Measurements from ENCODE around the gene LMTK2. TPM values are rescaled to one million over a fixed set of nuclear protein-coding genes. Genes with fewer than 3 reads are reported as not detected.
A peak's percentile ranks its signal among the peaks of the same experiment; 100 is the strongest.

The LMTK2 gene
- total and polyA plus RNA-seq, 5 donors from 2014 or later = 2.0 to 28.9 (median 3.0) TPM

DNA sequence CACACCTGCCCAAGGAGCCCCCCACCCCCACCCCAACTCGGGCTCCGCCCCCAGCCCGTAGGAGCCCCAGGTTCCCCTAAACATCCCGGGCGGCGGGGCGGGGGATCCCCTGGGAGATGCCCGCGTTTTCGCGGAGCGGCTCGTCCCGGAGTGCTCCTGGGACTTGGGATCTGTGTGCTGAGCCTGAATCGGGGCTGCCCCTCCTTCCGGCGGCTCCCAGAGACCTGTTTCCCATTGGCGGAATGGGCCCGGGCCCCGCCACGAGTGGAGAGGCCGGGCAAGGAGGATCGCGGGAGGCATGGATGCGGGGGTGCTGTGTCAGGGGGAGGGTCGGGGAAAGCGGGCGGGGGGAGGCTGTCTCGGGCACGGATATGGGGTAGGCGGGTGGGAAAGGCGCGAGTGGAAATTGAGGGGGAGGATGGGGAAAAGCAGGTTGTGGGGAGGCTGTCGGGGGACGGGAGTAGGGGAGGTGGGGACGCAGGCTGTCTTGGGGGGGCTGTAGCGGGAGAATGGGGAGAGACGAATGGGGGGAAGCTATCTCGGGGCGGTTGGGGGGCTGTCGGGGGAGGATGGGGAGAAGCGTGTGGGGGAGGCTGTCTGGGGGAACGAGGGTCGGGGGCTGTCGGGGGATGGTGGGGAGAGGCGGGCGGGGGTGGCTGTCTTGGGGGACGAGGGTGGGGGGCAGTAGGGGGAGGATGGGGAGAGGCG is 104.0 kb downstream of the LMTK2 start:
- Histone ChIP-seq H3K4me3 (ENCODE audit: low read depth, low read length) (no peak overlapping the region), H3K4me1 (ENCODE audit: control insufficient read depth, insufficient read depth, low read length, poor library complexity, severe bottlenecking) (peaks cover 9% of the 10 kb centered on the region), H3K27ac (ENCODE audit: insufficient read depth, low read length, poor library complexity, severe bottlenecking) (no peak overlapping the region), H3K9me3 (ENCODE audit: control insufficient read depth in 2 of 2, low read length in 2 of 2) (no peaks in the 10 kb centered on the region), H3K36me3 (ENCODE audit: control insufficient read depth, insufficient read depth, low read length) (peaks cover 17% of the 10 kb centered on the region), H3K27me3 (ENCODE audit: control insufficient read depth, insufficient read depth, low read length) (no peaks in the 10 kb centered on the region)
- H3K9me3 Mint-ChIP-seq = no peaks in the 10 kb centered on the region
- no peak for ATAC-seq (ENCODE audit: low read depth in 2 of 2)
- peaks cover 0 to 14% (median 3%) of the 10 kb centered on the region in 4 donors for H3K4me1 Mint-ChIP-seq
- peaks cover 12% of the 10 kb centered on the region for H3K36me3 Mint-ChIP-seq
- no peak for DNase-seq
- H3K4me3 Mint-ChIP-seq = peak overlapping the region in 1 of 4 donors; percentile 81
- no peak overlapping the region for H3K27ac Mint-ChIP-seq
- H3K27me3 Mint-ChIP-seq = no peaks in the 10 kb centered on the region

DNA sequence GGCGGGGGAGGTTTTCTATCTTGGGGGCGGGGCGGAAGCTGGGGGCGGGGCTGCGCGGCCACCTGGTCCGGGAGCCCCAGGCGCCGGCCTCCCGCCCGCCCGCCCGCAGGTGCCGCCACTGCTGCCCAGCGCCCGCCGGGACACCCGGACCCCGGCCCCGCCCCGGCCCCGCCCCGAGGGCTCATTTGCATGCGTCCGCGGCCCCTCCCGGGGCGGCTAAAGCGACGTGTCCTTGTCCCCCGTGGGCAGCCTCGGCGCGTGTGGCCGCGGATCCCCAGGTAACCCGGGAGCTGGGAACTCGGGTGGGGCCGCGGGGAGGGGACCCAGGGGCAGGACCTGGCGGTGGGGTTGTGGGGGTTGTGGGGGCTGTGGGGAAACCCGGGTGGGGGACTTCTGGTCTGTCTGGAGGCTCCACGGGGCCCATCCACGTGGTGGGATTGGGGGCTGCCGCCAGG is 104.6 kb downstream of the LMTK2 start, which contains the start of gene BHLHA15:
Gene BHLHA15 (plus strand): TSS at position 219 of the 455 bp plus-strand sequence. CDS start 871 bp downstream, outside the sequence.
- Histone ChIP-seq H3K36me3 (ENCODE audit: control insufficient read depth, insufficient read depth, low read length) (peaks cover 11% of the 10 kb centered on the region), H3K4me1 (ENCODE audit: control insufficient read depth, insufficient read depth, low read length, poor library complexity, severe bottlenecking) (peaks cover 9% of the 10 kb centered on the region), H3K4me3 (ENCODE audit: low read depth, low read length) (no peak within 1 kb of the TSS), H3K27ac (ENCODE audit: insufficient read depth, low read length, poor library complexity, severe bottlenecking) (no peak within 1 kb of the TSS), H3K9me3 (ENCODE audit: control insufficient read depth in 2 of 2, low read length in 2 of 2) (no peaks in the 10 kb centered on the region), H3K27me3 (ENCODE audit: control insufficient read depth, insufficient read depth, low read length) (no peaks in the 10 kb centered on the region)
- DNase-seq = peak in 1 of 3 donors; percentile 37
- H3K36me3 Mint-ChIP-seq = peaks cover 7% of the 10 kb centered on the region
- no peaks in the 10 kb centered on the region for H3K27me3 Mint-ChIP-seq
- H3K9me3 Mint-ChIP-seq = no peaks in the 10 kb centered on the region
- H3K4me3 Mint-ChIP-seq = peak within 1 kb of the TSS in 3 of 4 donors; percentile 73 to 81 (median 74)
- peaks cover 0 to 11% (median under 1%) of the 10 kb centered on the region in 4 donors for H3K4me1 Mint-ChIP-seq
- no peak within 1 kb of the TSS for H3K27ac Mint-ChIP-seq
- peak; percentile 21 to 36 for ATAC-seq (ENCODE audit: low read depth in 2 of 2)

DNA sequence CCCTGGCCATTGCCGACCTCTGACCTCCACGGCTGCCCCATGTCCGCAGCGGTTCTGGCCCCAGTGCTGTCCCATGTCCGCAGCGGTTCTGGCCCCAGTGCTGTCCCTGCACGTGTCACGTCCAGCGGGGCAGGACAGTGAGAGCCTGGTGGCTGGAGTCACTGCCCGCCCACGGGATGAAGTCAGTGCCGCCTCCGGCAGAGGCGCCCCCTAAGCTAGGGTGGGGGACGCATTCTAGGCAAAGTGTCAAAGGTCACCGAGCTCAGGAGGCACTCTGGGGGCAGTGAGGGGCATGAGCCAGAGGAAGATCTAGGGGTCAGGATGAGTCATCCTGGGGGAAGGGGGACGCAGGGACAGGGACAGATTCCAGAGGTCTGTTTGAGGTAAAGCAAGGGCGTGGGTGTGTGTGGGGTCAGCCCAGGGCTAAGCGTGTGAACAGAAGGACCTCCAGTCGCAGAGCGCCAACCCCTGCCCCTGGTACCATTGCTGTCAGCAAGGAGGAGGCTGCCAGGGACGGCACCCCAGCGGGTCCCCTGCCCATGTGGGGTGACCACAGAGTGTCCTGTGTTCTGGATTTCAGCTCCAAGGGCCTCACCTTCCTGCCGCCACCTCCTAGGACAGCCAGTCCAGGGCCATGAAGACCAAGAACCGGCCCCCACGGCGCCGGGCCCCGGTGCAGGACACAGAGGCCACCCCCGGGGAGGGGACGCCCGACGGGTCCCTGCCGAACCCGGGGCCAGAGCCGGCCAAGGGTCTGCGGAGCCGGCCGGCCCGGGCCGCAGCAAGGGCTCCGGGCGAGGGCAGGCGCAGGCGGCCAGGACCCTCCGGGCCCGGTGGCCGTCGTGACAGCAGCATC is 105.2 kb downstream of the LMTK2 start:
- Mint-ChIP-seq H3K27ac (no peak overlapping the region), H3K27me3 (no peaks in the 10 kb centered on the region), H3K36me3 (peaks cover 7% of the 10 kb centered on the region), H3K4me1 (peaks cover 0 to 11% (median under 1%) of the 10 kb centered on the region in 4 donors), H3K4me3 (peak overlapping the region in 3 of 4 donors; percentile 70 to 74 (median 73)), H3K9me3 (no peaks in the 10 kb centered on the region)
- Histone ChIP-seq H3K4me1 (ENCODE audit: control insufficient read depth, insufficient read depth, low read length, poor library complexity, severe bottlenecking) (peaks cover 9% of the 10 kb centered on the region), H3K36me3 (ENCODE audit: control insufficient read depth, insufficient read depth, low read length) (peaks cover 8% of the 10 kb centered on the region), H3K27ac (ENCODE audit: insufficient read depth, low read length, poor library complexity, severe bottlenecking) (no peak overlapping the region), H3K9me3 (ENCODE audit: control insufficient read depth in 2 of 2, low read length in 2 of 2) (no peaks in the 10 kb centered on the region), H3K27me3 (ENCODE audit: control insufficient read depth, insufficient read depth, low read length) (no peaks in the 10 kb centered on the region), H3K4me3 (ENCODE audit: low read depth, low read length) (no peak overlapping the region)
- DNase-seq (no peak), ATAC-seq (ENCODE audit: low read depth in 2 of 2) (no peak)

DNA sequence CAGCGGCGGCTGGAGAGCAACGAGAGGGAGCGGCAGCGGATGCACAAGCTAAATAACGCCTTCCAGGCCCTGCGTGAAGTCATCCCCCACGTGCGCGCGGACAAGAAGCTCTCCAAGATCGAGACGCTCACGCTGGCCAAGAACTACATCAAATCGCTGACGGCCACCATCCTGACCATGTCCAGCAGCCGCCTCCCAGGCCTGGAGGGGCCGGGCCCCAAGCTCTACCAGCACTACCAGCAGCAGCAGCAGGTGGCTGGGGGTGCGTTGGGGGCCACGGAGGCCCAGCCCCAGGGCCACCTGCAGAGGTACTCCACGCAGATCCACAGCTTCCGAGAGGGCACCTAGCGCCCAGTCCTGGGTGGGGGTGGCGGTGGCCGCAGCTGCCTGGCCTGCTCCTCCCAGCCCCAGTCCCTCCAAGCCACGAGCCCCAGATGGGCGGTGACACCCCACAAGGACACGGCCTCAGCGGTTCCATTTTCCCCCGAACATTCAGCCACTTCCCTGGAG is 105.9 kb downstream of the LMTK2 start:
- Histone ChIP-seq H3K36me3 (ENCODE audit: control insufficient read depth, insufficient read depth, low read length) (peaks cover 10% of the 10 kb centered on the region), H3K27ac (ENCODE audit: insufficient read depth, low read length, poor library complexity, severe bottlenecking) (no peak overlapping the region), H3K4me3 (ENCODE audit: low read depth, low read length) (no peak overlapping the region), H3K27me3 (ENCODE audit: control insufficient read depth, insufficient read depth, low read length) (no peaks in the 10 kb centered on the region), H3K9me3 (ENCODE audit: control insufficient read depth in 2 of 2, low read length in 2 of 2) (no peaks in the 10 kb centered on the region), H3K4me1 (ENCODE audit: control insufficient read depth, insufficient read depth, low read length, poor library complexity, severe bottlenecking) (peaks cover 9% of the 10 kb centered on the region)
- H3K9me3 Mint-ChIP-seq = no peaks in the 10 kb centered on the region
- no peaks in the 10 kb centered on the region for H3K27me3 Mint-ChIP-seq
- H3K4me1 Mint-ChIP-seq = peaks cover 0 to 11% (median under 1%) of the 10 kb centered on the region in 4 donors
- peaks cover under 1% of the 10 kb centered on the region for H3K36me3 Mint-ChIP-seq
- ATAC-seq (ENCODE audit: low read depth in 2 of 2) (no peak), DNase-seq (no peak)
- no peak overlapping the region for H3K27ac Mint-ChIP-seq
- H3K4me3 Mint-ChIP-seq = peak overlapping the region in 1 of 4 donors; percentile 39

DNA sequence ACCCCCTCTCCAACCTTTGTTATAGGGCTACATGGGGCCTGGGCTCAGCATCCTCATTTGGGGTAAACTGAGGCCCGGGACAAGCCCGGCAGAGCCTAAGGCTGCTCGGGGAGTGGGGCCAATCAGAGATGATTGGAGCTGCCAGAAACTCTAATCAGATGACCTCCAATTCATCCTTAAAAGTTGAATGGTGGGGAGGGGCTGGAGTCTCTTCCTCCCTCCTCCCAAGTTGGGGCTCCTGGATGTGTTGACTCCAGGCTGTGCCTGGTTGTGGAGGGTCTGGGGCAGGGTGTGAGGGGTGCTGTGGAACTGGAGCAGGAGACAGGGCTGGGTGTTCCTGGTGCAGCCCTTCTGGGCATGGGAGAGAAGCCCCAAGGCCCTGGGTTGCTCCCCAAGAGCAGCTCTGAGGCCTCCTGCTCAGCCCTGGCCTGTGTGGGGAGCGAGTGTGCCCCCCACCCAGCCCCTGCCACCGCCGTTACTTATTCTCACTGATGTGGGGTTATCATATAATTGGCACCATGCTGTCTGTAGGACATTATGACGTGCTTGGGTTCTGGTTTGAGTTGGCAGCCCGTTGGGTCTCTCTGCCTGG is 106.7 kb downstream of the LMTK2 start:
- no peak for ATAC-seq (ENCODE audit: low read depth in 2 of 2)
- peaks cover 3% of the 10 kb centered on the region for H3K36me3 Mint-ChIP-seq
- no peak for DNase-seq
- no peak overlapping the region for H3K4me3 ChIP-seq (ENCODE audit: low read depth, low read length)
- H3K4me1 ChIP-seq (ENCODE audit: control insufficient read depth, insufficient read depth, low read length, poor library complexity, severe bottlenecking) = peaks cover 9% of the 10 kb centered on the region
- H3K27me3 Mint-ChIP-seq = no peaks in the 10 kb centered on the region
- peak overlapping the region in 1 of 4 donors; percentile 39 for H3K4me3 Mint-ChIP-seq
- no peaks in the 10 kb centered on the region for H3K27me3 ChIP-seq (ENCODE audit: control insufficient read depth, insufficient read depth, low read length)
- H3K36me3 ChIP-seq (ENCODE audit: control insufficient read depth, insufficient read depth, low read length) = peaks cover 12% of the 10 kb centered on the region
- H3K27ac Mint-ChIP-seq = peak overlapping the region in 2 of 3 donors; percentile 26 to 73
- no peaks in the 10 kb centered on the region for H3K9me3 Mint-ChIP-seq
- no peak overlapping the region for H3K27ac ChIP-seq (ENCODE audit: insufficient read depth, low read length, poor library complexity, severe bottlenecking)
- no peaks in the 10 kb centered on the region for H3K9me3 ChIP-seq (ENCODE audit: control insufficient read depth in 2 of 2, low read length in 2 of 2)
- H3K4me1 Mint-ChIP-seq = peaks cover 0 to 14% (median 2%) of the 10 kb centered on the region in 4 donors

DNA sequence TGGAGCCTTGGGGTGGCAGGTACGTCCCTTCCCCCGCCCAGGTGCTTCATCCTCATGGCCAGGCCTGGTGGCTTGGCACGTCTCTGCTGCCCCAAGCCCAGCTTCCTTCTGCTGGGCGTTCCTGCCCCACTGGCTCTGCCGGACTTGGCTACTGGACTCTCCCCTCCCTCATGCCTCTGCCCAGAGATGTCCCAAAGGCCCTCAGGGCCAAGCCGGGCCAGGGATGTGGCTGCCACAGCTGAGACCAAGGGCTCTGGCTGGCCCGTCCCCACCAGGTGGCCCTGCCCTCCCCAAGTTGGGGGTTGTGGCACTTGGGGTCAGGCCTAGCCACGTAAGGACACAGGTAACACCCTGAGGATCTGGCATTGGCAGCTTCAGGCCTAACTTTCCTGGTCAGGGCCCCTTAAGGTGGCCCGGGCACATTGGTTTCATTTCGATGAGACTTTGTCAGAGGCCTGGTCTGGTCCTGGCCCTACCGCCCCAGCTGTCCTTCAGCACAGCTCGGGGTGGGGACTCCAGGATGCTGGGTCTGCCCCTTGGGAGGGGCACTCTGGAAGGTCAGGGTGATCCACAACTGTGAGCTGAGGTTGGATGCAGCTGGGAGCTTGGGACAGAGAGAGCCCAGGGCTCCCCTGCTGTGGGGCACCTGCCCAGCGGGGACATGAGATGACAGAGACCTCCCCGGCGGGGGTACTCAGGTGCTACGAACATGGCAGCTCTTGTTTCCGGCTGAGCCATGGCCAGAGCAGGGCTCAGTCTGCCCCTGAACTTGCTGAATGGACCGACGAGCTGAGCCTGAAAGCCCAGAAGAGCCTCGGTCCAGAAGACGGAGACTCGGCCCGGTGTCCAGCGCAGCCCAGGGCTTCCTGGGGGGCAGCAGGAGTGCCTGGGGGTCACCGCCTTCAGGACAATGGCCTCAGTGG is 107.5 kb downstream of the LMTK2 start:
- Mint-ChIP-seq H3K27me3 (no peaks in the 10 kb centered on the region), H3K36me3 (peaks cover 5% of the 10 kb centered on the region), H3K4me3 (peak overlapping the region in 1 of 4 donors; percentile 22), H3K27ac (peak overlapping the region in 1 of 3 donors; percentile 26), H3K4me1 (peaks cover 6 to 22% (median 9%) of the 10 kb centered on the region in 4 donors), H3K9me3 (no peaks in the 10 kb centered on the region)
- no peaks in the 10 kb centered on the region for H3K9me3 ChIP-seq (ENCODE audit: control insufficient read depth in 2 of 2, low read length in 2 of 2)
- H3K36me3 ChIP-seq (ENCODE audit: control insufficient read depth, insufficient read depth, low read length) = peaks cover 16% of the 10 kb centered on the region
- DNase-seq (no peak), ATAC-seq (ENCODE audit: low read depth in 2 of 2) (no peak)
- peaks cover 9% of the 10 kb centered on the region for H3K4me1 ChIP-seq (ENCODE audit: control insufficient read depth, insufficient read depth, low read length, poor library complexity, severe bottlenecking)
- H3K27me3 ChIP-seq (ENCODE audit: control insufficient read depth, insufficient read depth, low read length) = no peaks in the 10 kb centered on the region
- H3K27ac ChIP-seq (ENCODE audit: insufficient read depth, low read length, poor library complexity, severe bottlenecking) = no peak overlapping the region
- H3K4me3 ChIP-seq (ENCODE audit: low read depth, low read length) = no peak overlapping the region

Measured in CD4-positive, CD25-positive, alpha-beta regulatory T cell (primary cell).